K562 (cell line): Measurements from ENCODE around the gene HSD17B11. TPM values are rescaled to one million over a fixed set of nuclear protein-coding genes. Genes with fewer than 3 reads are reported as not detected.

Experiments
- ATAC-seq: fragments of 200-7000 bp; cut with Tn5 transposase; 3 replicates; pipeline ENCODE4 v1.9.1; 2020; ENCODE audit warnings: moderate library complexity
- BruUV-seq: library from RNA; stranded (reverse); fragments of 400-500 nt; replicated peaks from 2 replicates; lab custom pipeline; 2021; lab: Mats Ljungman, UMichigan
- CTCF ChIA-PET: fragments of 300-600 bp; formaldehyde crosslinking; extraction: SDS; loops from one replicate; lab custom pipeline; 2021; ENCODE audit warnings: low intra/inter-chr PET ratio; lab: Yijun Ruan, JAX
- POLR2A ChIA-PET: fragments of 300-600, 350-650 bp; sonication (Branson Sonifier 250); formaldehyde crosslinking; extraction: SDS; loops from one replicate; lab custom pipeline; 2021; ENCODE audit warnings: antibody characterized with exemption, inconsistent platforms; lab: Yijun Ruan, JAX
- DNase-seq, 4 experiments: peaks; one replicate each; pipeline versions ENCODE4 v3.0.0 to v3.0.0-alpha.2; 2011 to 2018; ENCODE audit warnings: low spot score in 3 of 4, mixed read lengths in 3 of 4; ENCODE audit errors: extremely low read depth in 1 of 4
- FAIRE-seq: peaks from 2 replicates; lab custom pipeline; 2011; peaks lifted over from hg19 to GRCh38; lab: Jason Lieb, UNC
- H2AFZ ChIP-seq: 2 replicates; pipeline ENCODE4 v1.6.0; 2011; ENCODE audit warnings: low read depth, low read length, control low read depth, inconsistent platforms
- H3K27ac ChIP-seq: fragments of 200-600 bp; 3 replicates; pipeline ENCODE4 v1.8.0; 2011; ENCODE audit warnings: low read depth, mild to moderate bottlenecking, control low read depth, inconsistent platforms, low read length, moderate library complexity, mixed read lengths; ENCODE audit errors: extremely low read depth
- H3K27me3 ChIP-seq, 2 experiments: fragments of 300-600 bp in 1 of 2; 2 replicates in 1 of 2; 3 replicates in 1 of 2; pipeline versions ENCODE4 v1.6.0 to v1.8.0; 2011; ENCODE audit warnings: inconsistent platforms in 2 of 2, low read length in 2 of 2, mild to moderate bottlenecking in 1 of 2, mixed read lengths in 1 of 2, moderate library complexity in 1 of 2; ENCODE audit not compliant: control insufficient read depth in 2 of 2, insufficient read depth in 2 of 2
- H3K36me3 ChIP-seq: fragments of 300-600 bp; 3 replicates; pipeline ENCODE4 v1.8.0; 2011; ENCODE audit warnings: mild to moderate bottlenecking, low read length, inconsistent platforms; ENCODE audit not compliant: control insufficient read depth, insufficient read depth
- H3K4me1 ChIP-seq, 2 experiments: fragments of 200-600 bp in 1 of 2; replicated peaks in 1 of 2; 2 replicates in 1 of 2; 3 replicates in 1 of 2; pipeline versions ENCODE4 v1.5.1 to v1.8.0; 2011; ENCODE audit warnings: inconsistent platforms in 2 of 2, low read length in 2 of 2, mild to moderate bottlenecking in 1 of 2, mixed read lengths in 1 of 2, moderate library complexity in 1 of 2; ENCODE audit not compliant: control insufficient read depth in 2 of 2, insufficient read depth in 2 of 2
- H3K4me2 ChIP-seq: 2 replicates; pipeline ENCODE4 v1.6.1; 2011; ENCODE audit warnings: low read length, control low read depth, inconsistent platforms, mixed read lengths; ENCODE audit not compliant: insufficient read depth
- H3K4me3 ChIP-seq: fragments of 200-600 bp; sonication (generic), shearing (Covaris generic); 2 replicates; pipeline ENCODE4 v1.5.1; 2016; ENCODE audit warnings: control low read depth, inconsistent platforms
- H3K79me2 ChIP-seq: fragments of 200-600 bp; 3 replicates; pipeline ENCODE4 v1.8.0; 2011; ENCODE audit warnings: low read length, inconsistent platforms; ENCODE audit not compliant: control insufficient read depth, insufficient read depth
- H3K9ac ChIP-seq, 2 experiments: 2 replicates each; pipeline versions ENCODE4 v1.6.0 to v1.6.1; 2011; ENCODE audit warnings: low read depth in 2 of 2, low read length in 2 of 2, control low read depth in 1 of 2, inconsistent platforms in 1 of 2, mild to moderate bottlenecking in 1 of 2, mixed read lengths in 1 of 2; ENCODE audit not compliant: insufficient read depth in 1 of 2
- H3K9me1 ChIP-seq: one replicate; pipeline ENCODE4 v1.6.0; 2011; ENCODE audit warnings: inconsistent platforms, mild to moderate bottlenecking, low read length, moderate library complexity; ENCODE audit not compliant: control insufficient read depth, insufficient read depth
- H3K9me3 ChIP-seq: replicated peaks from 2 replicates; pipeline ENCODE4 v1.5.1; 2011; ENCODE audit warnings: low read depth, low read length, inconsistent platforms; ENCODE audit not compliant: control insufficient read depth, insufficient read depth
- H4K20me1 ChIP-seq: replicated peaks from 2 replicates; pipeline ENCODE4 v1.6.1; 2011; ENCODE audit warnings: low read length, inconsistent platforms, mixed read lengths; ENCODE audit not compliant: control insufficient read depth, insufficient read depth
- ATF7 ChIP-seq: fragments of 450-650 bp; IDR thresholded peaks from 2 replicates; pipeline ENCODE4 v1.7.1; 2014; ENCODE audit warnings: mild to moderate bottlenecking, moderate library complexity
- CBFA2T2 ChIP-seq: fragments of 450-650 bp; conservative IDR thresholded peaks from 2 replicates; pipeline ENCODE4 v1.6.1; 2017; ENCODE audit warnings: mild to moderate bottlenecking
- CTBP1 ChIP-seq: fragments of 450-650 bp; IDR thresholded peaks from 2 replicates; pipeline ENCODE4 v1.6.1; 2016; ENCODE audit warnings: borderline replicate concordance
- HNRNPH1 ChIP-seq: fragments of 200-400 bp; formaldehyde crosslinking; optimal IDR thresholded peaks from 2 replicates; pipeline ENCODE3; 2017; ENCODE audit warnings: low read depth, mild to moderate bottlenecking, low read length, moderate library complexity
- HNRNPLL ChIP-seq: fragments of 200-400 bp; formaldehyde crosslinking; IDR thresholded peaks from 2 replicates; pipeline ENCODE4 v1.6.1; 2017; ENCODE audit warnings: low read length, low read depth, mild to moderate bottlenecking; ENCODE audit not compliant: poor library complexity, severe bottlenecking
- PHTF2 ChIP-seq: fragments of 250-450 bp; sonication (Bioruptor Pico); IDR thresholded peaks from 2 replicates; pipeline ENCODE4 v1.5.0; 2021; ENCODE audit warnings: mild to moderate bottlenecking
- RCOR1 ChIP-seq, 2 experiments: IDR thresholded peaks; 2 replicates each; pipeline ENCODE4 v1.6.1; 2012; ENCODE audit warnings: low read depth in 2 of 2, low read length in 2 of 2, borderline replicate concordance in 1 of 2, improper control_type of control experiment in 1 of 2
- ZC3H4 ChIP-seq: sonication (generic); formaldehyde crosslinking; IDR thresholded peaks from 2 replicates; pipeline ENCODE4 v1.9.0; 2021; ENCODE audit warnings: missing genetic modification reagents, borderline replicate concordance
- ZKSCAN3 ChIP-seq: fragments of 250-450 bp; sonication (Bioruptor Pico); IDR thresholded peaks from 2 replicates; pipeline ENCODE4 v1.4.0; 2020
- WGBS: fragments of 100-300 bp; shearing (Covaris generic); methylation state at CpG from one replicate; pipeline ENCODE4 v1.1.6; 2016; ENCODE audit warnings: low coverage, mixed read lengths; ENCODE audit not compliant: insufficient coverage; ENCODE audit errors: missing lambda C conversion rate; 5-methylcytosine and 5-hydroxymethylcytosine counted together
- in situ Hi-C: fragments of 300-500 bp; cut with MboI; formaldehyde crosslinking; loops from 4 replicates; pipeline ENCODE4 v1.15.0; 2018; ENCODE audit warnings: inconsistent platforms, mixed read lengths
- intact Hi-C: fragments of 100-400 bp; cut with micrococcal nuclease; formaldehyde crosslinking; loops from 2 replicates; pipeline ENCODE4 v1.14.2; 2022
- polyA plus RNA-seq, 8 experiments: library from polyadenylated mRNA; depleted of rRNA in 4 of 8; stranded (reverse) in 5 of 8; unstranded in 3 of 8; fragments of >200 nt; fragmentation: Nextera tagmentation in 2 of 8; fragmentation: Illumina TruSeq in 1 of 8; extraction: Ambion mirVana in 2 of 8; extraction: Trizol in 1 of 8; gene quantifications; 2 replicates each; pipeline versions ENCODE4 v1.2.1 to v1.2.3, GENCODE V29; 2011 to 2014; ENCODE audit warnings: inconsistent platforms in 1 of 8, missing spikeins in 1 of 8
- total RNA-seq, 7 experiments: library from RNA; depleted of rRNA in 6 of 7; stranded (reverse); fragments of >200 nt in 6 of 7; fragmentation: Illumina TruSeq in 2 of 7; extraction: Trizol in 2 of 7; gene quantifications; 2 replicates each; pipeline versions ENCODE4 v1.2.1 to v1.2.3, GENCODE V29; 2011 to 2021; ENCODE audit warnings: low replicate concordance in 1 of 7
- TF ChIP-seq, protein P1 (sequence below): sonication (generic); IDR thresholded peaks from 2 replicates; pipeline ENCODE4 v1.6.1; 2016
- TF ChIP-seq, protein P2 (sequence below), 2 experiments: fragments of 450-650 bp in 1 of 2; sonication (generic) in 1 of 2; formaldehyde crosslinking in 1 of 2; IDR thresholded peaks; 2 replicates each; pipeline versions ENCODE4 v1.7.1 to v1.9.0; 2016 to 2022; ENCODE audit warnings: inconsistent platforms in 1 of 2, mild to moderate bottlenecking in 1 of 2, missing genetic modification reagents in 1 of 2

Gene HSD17B11
- total and polyA plus RNA-seq, 9 of the 15 experiments (the other 6 are each of a cell fraction or from before 2014, with no cell fraction given): 26.0 to 108 (median 81.0) TPM

DNA sequence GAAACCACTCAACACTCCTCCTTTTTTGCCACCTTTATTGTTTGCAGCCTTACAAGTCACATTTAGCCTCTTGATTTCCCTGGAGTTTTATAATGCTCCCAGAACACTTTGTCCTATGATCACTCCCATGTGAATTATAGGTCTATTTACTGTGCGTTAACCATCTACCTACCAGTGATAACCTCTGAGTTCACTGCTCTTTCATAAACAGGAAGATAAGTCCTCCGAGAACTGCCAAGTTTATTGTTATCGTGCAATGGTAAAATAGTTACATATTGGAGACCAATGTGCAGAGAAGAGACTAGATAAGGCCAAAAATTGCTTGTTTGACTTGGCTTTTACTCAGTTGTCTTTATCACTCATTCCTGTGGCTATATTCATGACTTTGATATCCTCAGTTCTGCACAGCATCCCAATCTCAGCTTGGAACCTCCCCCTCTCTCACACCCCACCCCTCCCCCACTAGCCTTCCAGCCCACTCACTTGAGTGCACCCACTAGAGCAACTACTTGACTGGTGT lies 18.5 kb upstream of the HSD17B11 start:
- no peaks in the 10 kb centered on the region for H3K36me3 ChIP-seq
- in situ Hi-C loops (no loop called here), intact Hi-C loops (no loop called here)
- H3K4me2 ChIP-seq: no peak overlapping the region
- no peak overlapping the region for H3K9ac ChIP-seq
- H3K27me3 ChIP-seq: no peaks in the 10 kb centered on the region; a peak in 2 of 5 replicates
- ChIA-PET CTCF (no interaction called here), POLR2A (interaction anchor here (0.6 kb wide), 1 partner anchor 12 kb away, joined by 4 read pairs; no protein-coding TSS in a partner anchor)
- FAIRE-seq: no peak
- no peak overlapping the region for H3K4me3 ChIP-seq
- H3K9me1 ChIP-seq: no peaks in the 10 kb centered on the region
- no peak for DNase-seq
- H2AFZ ChIP-seq: no peak overlapping the region
- H3K27ac ChIP-seq: no peak overlapping the region
- 5% methylated on average over 3 of the region's 3 CpGs for WGBS
- peak; percentile 31; the same call in 1 of the 3 replicates for ATAC-seq
- peaks cover 0 to 3% of the 10 kb centered on the region in 2 experiments; a peak in 3 of 5 replicates for H3K4me1 ChIP-seq
- H3K9me3 ChIP-seq: no peaks in the 10 kb centered on the region
- no peaks in the 10 kb centered on the region for H3K79me2 ChIP-seq
- no TSS peak for BruUV-seq
- no peaks in the 10 kb centered on the region for H4K20me1 ChIP-seq
- no peak for TF ChIP-seq ZKSCAN3 (CRISPR knock-in tag)
- TF ChIP-seq RCOR1 (IDR thresholded peaks at IDR 0.05; ENCODE audit: borderline replicate concordance in 1 of 2, low read depth in 2 of 2, low read length in 2 of 2): peak in 1 of 2 experiments; percentile 67; a peak in 1 of 4 replicates
- TF ChIP-seq CTBP1: 0 out of 2 replicates have a peak, but pooled peaks have one; percentile 15
- TF ChIP-seq ZC3H4 (CRISPR knock-in tag): no peak
- TF ChIP-seq HNRNPLL: no peak
- TF ChIP-seq, protein P1, sequence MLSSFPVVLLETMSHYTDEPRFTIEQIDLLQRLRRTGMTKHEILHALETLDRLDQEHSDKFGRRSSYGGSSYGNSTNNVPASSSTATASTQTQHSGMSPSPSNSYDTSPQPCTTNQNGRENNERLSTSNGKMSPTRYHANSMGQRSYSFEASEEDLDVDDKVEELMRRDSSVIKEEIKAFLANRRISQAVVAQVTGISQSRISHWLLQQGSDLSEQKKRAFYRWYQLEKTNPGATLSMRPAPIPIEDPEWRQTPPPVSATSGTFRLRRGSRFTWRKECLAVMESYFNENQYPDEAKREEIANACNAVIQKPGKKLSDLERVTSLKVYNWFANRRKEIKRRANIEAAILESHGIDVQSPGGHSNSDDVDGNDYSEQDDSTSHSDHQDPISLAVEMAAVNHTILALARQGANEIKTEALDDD: peak; percentile 92
- TF ChIP-seq, protein P2, sequence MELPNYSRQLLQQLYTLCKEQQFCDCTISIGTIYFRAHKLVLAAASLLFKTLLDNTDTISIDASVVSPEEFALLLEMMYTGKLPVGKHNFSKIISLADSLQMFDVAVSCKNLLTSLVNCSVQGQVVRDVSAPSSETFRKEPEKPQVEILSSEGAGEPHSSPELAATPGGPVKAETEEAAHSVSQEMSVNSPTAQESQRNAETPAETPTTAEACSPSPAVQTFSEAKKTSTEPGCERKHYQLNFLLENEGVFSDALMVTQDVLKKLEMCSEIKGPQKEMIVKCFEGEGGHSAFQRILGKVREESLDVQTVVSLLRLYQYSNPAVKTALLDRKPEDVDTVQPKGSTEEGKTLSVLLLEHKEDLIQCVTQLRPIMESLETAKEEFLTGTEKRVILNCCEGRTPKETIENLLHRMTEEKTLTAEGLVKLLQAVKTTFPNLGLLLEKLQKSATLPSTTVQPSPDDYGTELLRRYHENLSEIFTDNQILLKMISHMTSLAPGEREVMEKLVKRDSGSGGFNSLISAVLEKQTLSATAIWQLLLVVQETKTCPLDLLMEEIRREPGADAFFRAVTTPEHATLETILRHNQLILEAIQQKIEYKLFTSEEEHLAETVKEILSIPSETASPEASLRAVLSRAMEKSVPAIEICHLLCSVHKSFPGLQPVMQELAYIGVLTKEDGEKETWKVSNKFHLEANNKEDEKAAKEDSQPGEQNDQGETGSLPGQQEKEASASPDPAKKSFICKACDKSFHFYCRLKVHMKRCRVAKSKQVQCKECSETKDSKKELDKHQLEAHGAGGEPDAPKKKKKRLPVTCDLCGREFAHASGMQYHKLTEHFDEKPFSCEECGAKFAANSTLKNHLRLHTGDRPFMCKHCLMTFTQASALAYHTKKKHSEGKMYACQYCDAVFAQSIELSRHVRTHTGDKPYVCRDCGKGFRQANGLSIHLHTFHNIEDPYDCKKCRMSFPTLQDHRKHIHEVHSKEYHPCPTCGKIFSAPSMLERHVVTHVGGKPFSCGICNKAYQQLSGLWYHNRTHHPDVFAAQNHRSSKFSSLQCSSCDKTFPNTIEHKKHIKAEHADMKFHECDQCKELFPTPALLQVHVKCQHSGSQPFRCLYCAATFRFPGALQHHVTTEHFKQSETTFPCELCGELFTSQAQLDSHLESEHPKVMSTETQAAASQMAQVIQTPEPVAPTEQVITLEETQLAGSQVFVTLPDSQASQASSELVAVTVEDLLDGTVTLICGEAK (IDR thresholded peaks at IDR 0.05): no peak
- TF ChIP-seq, protein P2 (CRISPR knock-in tag; IDR thresholded peaks at IDR 0.05): no peak
- TF ChIP-seq CBFA2T2: peak; percentile 30; the same call in 1 of the 2 replicates
- TF ChIP-seq ATF7: no peak
- TF ChIP-seq HNRNPH1: no peak
- no peak for TF ChIP-seq PHTF2
